AML-193 (cell line): ENCODE results near the gene ADAMTS2.

ENCODE experiments used
- DNase-seq, 2 experiments: peaks; one replicate each; lab custom pipeline; 2025; lab: John Stamatoyannopoulos, UW

ADAMTS2 gene

GRCh38 chr5:179278546-179278945, 66.7 kb downstream of the ADAMTS2 start:
- no peak for DNase-seq

GRCh38 chr5:179278119-179278518, 67.1 kb downstream of the ADAMTS2 start:
- DNase-seq: no peak

- DNase-seq: no peak
These were observed 68.3 kb downstream of the ADAMTS2 start for GRCh38 chr5:179276838-179277395.

GRCh38 chr5:179275941-179276837, 69.1 kb downstream of the ADAMTS2 start:
- no peak for DNase-seq

GRCh38 chr5:179275381-179275878, 69.8 kb downstream of the ADAMTS2 start:
- no peak for DNase-seq

- DNase-seq: no peak
These were observed 70.6 kb downstream of the ADAMTS2 start for GRCh38 chr5:179274321-179275315.

GRCh38 chr5:179273441-179274145, 71.7 kb downstream of the ADAMTS2 start:
- DNase-seq: no peak

GRCh38 chr5:179273073-179273435, 72.2 kb downstream of the ADAMTS2 start:
- DNase-seq: no peak

- no peak for DNase-seq
These were observed 72.8 kb downstream of the ADAMTS2 start for GRCh38 chr5:179272326-179273072.

GRCh38 chr5:179271821-179272325, 73.4 kb downstream of the ADAMTS2 start:
- no peak for DNase-seq

GRCh38 chr5:179271428-179271734, 73.9 kb downstream of the ADAMTS2 start:
- DNase-seq: no peak

- no peak for DNase-seq
These were observed 74.5 kb downstream of the ADAMTS2 start for GRCh38 chr5:179270581-179271427.

- DNase-seq: no peak
These were observed 75.3 kb downstream of the ADAMTS2 start for GRCh38 chr5:179269781-179270543.

- DNase-seq: no peak
These were observed 76.1 kb downstream of the ADAMTS2 start for GRCh38 chr5:179268966-179269693.

- no peak for DNase-seq
These were observed 76.8 kb downstream of the ADAMTS2 start for GRCh38 chr5:179268399-179268952.

- no peak for DNase-seq
These were observed 77.6 kb downstream of the ADAMTS2 start for GRCh38 chr5:179267671-179268083.

- no peak for DNase-seq
These were observed 78.1 kb downstream of the ADAMTS2 start for GRCh38 chr5:179267071-179267670.
